SKM-1 (cell line): ENCODE data around the gene KDR.

Experiments
- DNase-seq: peaks from one replicate; lab custom pipeline; 2025; ENCODE audit not compliant: unreplicated experiment; lab: John Stamatoyannopoulos, UW

KDR gene

GRCh38 chr4:55031158-55031557 lies 94.2 kb downstream of the KDR start:
- no peak for DNase-seq

- DNase-seq: no peak
Measured at GRCh38 chr4:55030589-55030988, 94.8 kb downstream of the KDR start.

- DNase-seq: no peak
Measured at GRCh38 chr4:55029821-55030503, 95.4 kb downstream of the KDR start.

GRCh38 chr4:55029321-55029720 lies 96.1 kb downstream of the KDR start:
- no peak for DNase-seq
